Measurements from ENCODE around the gene MDM1.
A peak's percentile ranks its signal among the peaks of the same experiment; 100 is the strongest.

The MDM1 gene

GRCh38 chr12:68319988-68320623 lies 12.1 kb downstream of the MDM1 start:
- DNase-seq, result no peak

GRCh38 chr12:68317047-68317667 lies 15.0 kb downstream of the MDM1 start:
- no peak for ATAC-seq
- DNase-seq, result peak; percentile 47

More at GRCh38 chr12:68319988-68320623, 12.1 kb downstream of the MDM1 start:
- ATAC-seq, result no peak

GRCh38 chr12:68310370-68310769 lies 21.8 kb downstream of the MDM1 start:
- no peak for ATAC-seq
- no peak for DNase-seq

GRCh38 chr12:68306564-68306963 lies 25.6 kb downstream of the MDM1 start:
- DNase-seq (no peak), ATAC-seq (no peak)

- DNase-seq (no peak), ATAC-seq (no peak)
Observed at GRCh38 chr12:68305278-68305677, 26.9 kb downstream of the MDM1 start.

GRCh38 chr12:68304626-68305025 lies 27.5 kb downstream of the MDM1 start:
- no peak for DNase-seq
- ATAC-seq, result no peak

GRCh38 chr12:68303850-68304249 lies 28.3 kb downstream of the MDM1 start:
- ATAC-seq, result no peak
- no peak for DNase-seq

GRCh38 chr12:68297929-68298328 lies 34.2 kb downstream of the MDM1 start:
- ATAC-seq, result no peak
- no peak for DNase-seq

- ATAC-seq (no peak), DNase-seq (no peak)
Observed at GRCh38 chr12:68294251-68294650, 37.9 kb downstream of the MDM1 start.

GRCh38 chr12:68293347-68293746 lies 38.8 kb downstream of the MDM1 start:
- ATAC-seq, result no peak
- no peak for DNase-seq

- no peak for ATAC-seq
- no peak for DNase-seq
Observed at GRCh38 chr12:68292151-68292943, 39.8 kb downstream of the MDM1 start.

GRCh38 chr12:68291396-68292036 lies 40.6 kb downstream of the MDM1 start:
- ATAC-seq (no peak), DNase-seq (no peak)

GRCh38 chr12:68290126-68290525 lies 42.0 kb downstream of the MDM1 start:
- peak; percentile 95 for ATAC-seq
- DNase-seq, result no peak

GRCh38 chr12:68287106-68287505 lies 45.1 kb downstream of the MDM1 start:
- ATAC-seq (no peak), DNase-seq (no peak)

- DNase-seq (no peak), ATAC-seq (no peak)
Observed at GRCh38 chr12:68286396-68286795, 45.8 kb downstream of the MDM1 start.

GRCh38 chr12:68285541-68285940 lies 46.6 kb downstream of the MDM1 start:
- no peak for ATAC-seq
- no peak for DNase-seq

- ATAC-seq (peak; percentile 73), DNase-seq (no peak)
Observed at GRCh38 chr12:68281322-68282077, 50.7 kb downstream of the MDM1 start.

- ATAC-seq, result no peak
- no peak for DNase-seq
Observed at GRCh38 chr12:68280240-68280639, 51.9 kb downstream of the MDM1 start.

- no peak for DNase-seq
Observed at GRCh38 chr12:68279227-68280054, 52.7 kb downstream of the MDM1 start.

GRCh38 chr12:68276402-68276930 lies 55.7 kb downstream of the MDM1 start:
- ATAC-seq (no peak), DNase-seq (no peak)

More at GRCh38 chr12:68279227-68280054, 52.7 kb downstream of the MDM1 start:
- ATAC-seq, result no peak

GRCh38 chr12:68272732-68273131 lies 59.4 kb downstream of the MDM1 start:
- ATAC-seq, result no peak
- DNase-seq, result no peak
